ENCODE data around the gene LBH.

LBH gene

DNA sequence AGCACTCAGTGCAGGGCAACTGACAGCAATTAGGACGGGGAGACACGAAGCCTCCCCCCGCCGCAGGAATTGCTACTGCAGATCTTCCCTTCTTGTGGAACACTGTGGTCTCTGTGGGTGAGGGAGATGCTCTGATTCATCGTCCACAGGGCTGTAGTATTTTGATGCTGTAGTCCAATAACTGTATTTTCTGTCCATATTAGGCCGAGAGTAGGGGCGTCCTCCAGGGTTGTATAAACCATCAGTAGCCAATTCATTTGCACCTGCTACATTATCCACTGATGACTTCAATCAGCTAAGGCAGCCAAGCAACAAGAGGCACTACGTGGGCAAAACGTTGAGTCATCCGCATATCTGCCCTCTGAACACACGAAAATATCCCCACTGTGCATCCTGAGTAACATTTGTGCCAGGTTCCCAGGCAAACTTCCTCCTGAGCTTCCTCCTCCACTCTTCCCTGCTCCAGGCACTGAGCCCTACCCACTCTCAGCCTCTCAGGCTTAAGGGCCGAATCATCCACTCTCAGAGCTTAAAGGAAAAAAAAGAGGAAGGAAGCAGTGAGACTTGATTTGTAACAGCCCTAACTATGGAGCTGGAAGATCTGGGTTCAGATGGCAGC lies 62.1 kb downstream of the LBH start:
- peaks cover 2% of the 10 kb centered on the region for H3K4me1 ChIP-seq (ENCODE audit: insufficient read depth, insufficient read length)
- 0 out of 2 replicates have a peak, but pooled peaks cover 5% of the 10 kb centered on the region for H3K9me3 ChIP-seq (ENCODE audit: insufficient read depth, low read length)
- H3K4me3 ChIP-seq (ENCODE audit: insufficient read length, low read depth): no peak overlapping the region
- TF ChIP-seq ZNF274 (IDR thresholded peaks at IDR 0.05; ENCODE audit: low read depth, low read length) (no peak), YY1 (IDR thresholded peaks at IDR 0.05; ENCODE audit: insufficient read depth, insufficient read length) (no peak), SUZ12 (IDR thresholded peaks at IDR 0.05; ENCODE audit: extremely low read depth, insufficient read depth, insufficient read length) (no peak)
- H3K36me3 ChIP-seq (ENCODE audit: insufficient read depth, insufficient read length, low read length): no peaks in the 10 kb centered on the region
- H3K9ac ChIP-seq (ENCODE audit: insufficient read length, low read depth): no peak overlapping the region
- DNase-seq (ENCODE audit: low read depth, low spot score): no peak
- H3K27me3 ChIP-seq (ENCODE audit: insufficient read depth, insufficient read length): no peaks in the 10 kb centered on the region

DNA sequence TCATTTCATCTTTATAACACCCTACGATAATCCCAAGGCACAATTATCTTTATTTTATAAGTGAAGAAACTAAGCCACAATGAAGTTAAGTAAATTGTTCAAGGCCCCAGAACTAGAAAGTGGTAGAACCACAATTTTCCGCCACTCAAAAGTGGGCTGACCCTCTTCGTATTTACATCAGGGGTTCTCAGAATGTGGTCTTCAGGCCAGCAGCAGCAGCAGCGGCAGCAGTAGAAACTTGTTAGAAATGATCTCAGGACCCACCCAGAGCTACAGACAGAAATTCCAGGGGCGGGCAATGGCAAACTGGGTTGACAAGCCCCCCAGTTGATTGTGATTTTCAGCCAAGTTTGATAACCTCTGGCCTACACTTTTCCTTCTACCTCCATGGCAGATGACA lies 62.8 kb downstream of the LBH start:
- 0 out of 2 replicates have a peak, but pooled peaks cover 5% of the 10 kb centered on the region for H3K9me3 ChIP-seq (ENCODE audit: insufficient read depth, low read length)
- H3K9ac ChIP-seq (ENCODE audit: insufficient read length, low read depth): no peak overlapping the region
- no peaks in the 10 kb centered on the region for H3K36me3 ChIP-seq (ENCODE audit: insufficient read depth, insufficient read length, low read length)
- no peak for DNase-seq (ENCODE audit: low read depth, low spot score)
- peaks cover 2% of the 10 kb centered on the region for H3K4me1 ChIP-seq (ENCODE audit: insufficient read depth, insufficient read length)
- TF ChIP-seq ZNF274 (IDR thresholded peaks at IDR 0.05; ENCODE audit: low read depth, low read length): no peak
- no peak for TF ChIP-seq YY1 (IDR thresholded peaks at IDR 0.05; ENCODE audit: insufficient read depth, insufficient read length)
- no peak for TF ChIP-seq SUZ12 (IDR thresholded peaks at IDR 0.05; ENCODE audit: extremely low read depth, insufficient read depth, insufficient read length)
- no peaks in the 10 kb centered on the region for H3K27me3 ChIP-seq (ENCODE audit: insufficient read depth, insufficient read length)
- H3K4me3 ChIP-seq (ENCODE audit: insufficient read length, low read depth): no peak overlapping the region

DNA sequence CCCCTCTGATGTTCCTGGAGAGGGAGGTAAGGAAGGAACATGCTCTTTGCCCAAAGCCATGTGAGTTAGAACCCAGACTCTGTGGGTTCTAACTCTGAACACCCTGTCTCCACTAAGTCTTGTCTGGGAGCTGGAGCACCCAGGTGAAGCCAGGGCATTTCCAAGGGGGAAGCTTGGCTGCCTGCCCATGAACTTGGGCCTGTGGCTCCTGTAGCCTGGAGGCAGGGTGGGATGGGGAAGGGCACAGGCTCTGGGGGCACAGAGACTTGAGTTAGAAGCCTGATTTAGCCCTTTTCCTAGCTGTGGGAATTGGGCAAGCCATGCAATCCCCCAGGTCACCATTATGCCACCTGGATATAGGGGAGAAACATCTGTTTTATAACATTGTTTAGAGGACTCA lies 65.2 kb downstream of the LBH start:
- Histone ChIP-seq H3K36me3 (ENCODE audit: insufficient read depth, insufficient read length, low read length) (no peaks in the 10 kb centered on the region), H3K9ac (ENCODE audit: insufficient read length, low read depth) (no peak overlapping the region), H3K4me3 (ENCODE audit: insufficient read length, low read depth) (no peak overlapping the region), H3K4me1 (ENCODE audit: insufficient read depth, insufficient read length) (peaks cover 2% of the 10 kb centered on the region), H3K27me3 (ENCODE audit: insufficient read depth, insufficient read length) (no peaks in the 10 kb centered on the region), H3K9me3 (ENCODE audit: insufficient read depth, low read length) (0 out of 2 replicates have a peak, but pooled peaks cover 5% of the 10 kb centered on the region)
- TF ChIP-seq YY1 (IDR thresholded peaks at IDR 0.05; ENCODE audit: insufficient read depth, insufficient read length): no peak
- TF ChIP-seq SUZ12 (IDR thresholded peaks at IDR 0.05; ENCODE audit: extremely low read depth, insufficient read depth, insufficient read length): no peak
- no peak for TF ChIP-seq ZNF274 (IDR thresholded peaks at IDR 0.05; ENCODE audit: low read depth, low read length)
- no peak for DNase-seq (ENCODE audit: low read depth, low spot score)

DNA sequence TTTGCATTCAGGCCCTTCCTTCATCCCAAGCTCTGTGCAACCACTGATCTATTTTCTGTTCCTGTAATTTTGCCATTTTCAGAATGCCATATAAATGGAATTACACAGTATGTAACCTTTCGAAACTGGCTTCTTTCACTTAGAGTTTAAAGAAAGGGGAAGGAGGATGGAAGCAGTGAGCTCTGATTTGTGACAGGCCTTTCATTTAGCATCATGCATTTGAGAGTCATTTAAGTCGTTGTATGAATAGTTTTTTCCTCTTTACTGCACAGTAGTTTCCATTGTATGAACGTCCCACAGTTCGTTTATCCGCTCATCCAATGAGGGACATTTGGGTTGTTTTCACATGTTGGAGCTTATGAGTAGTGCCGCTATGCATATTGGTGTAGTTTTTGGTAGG lies 67.0 kb downstream of the LBH start:
- DNase-seq (ENCODE audit: low read depth, low spot score): no peak
- Histone ChIP-seq H3K36me3 (ENCODE audit: insufficient read depth, insufficient read length, low read length) (no peaks in the 10 kb centered on the region), H3K4me1 (ENCODE audit: insufficient read depth, insufficient read length) (peaks cover 4% of the 10 kb centered on the region), H3K4me3 (ENCODE audit: insufficient read length, low read depth) (no peak overlapping the region), H3K9ac (ENCODE audit: insufficient read length, low read depth) (no peak overlapping the region), H3K9me3 (ENCODE audit: insufficient read depth, low read length) (0 out of 2 replicates have a peak, but pooled peaks cover 5% of the 10 kb centered on the region), H3K27me3 (ENCODE audit: insufficient read depth, insufficient read length) (peaks cover 11% of the 10 kb centered on the region)
- no peak for TF ChIP-seq YY1 (IDR thresholded peaks at IDR 0.05; ENCODE audit: insufficient read depth, insufficient read length)
- TF ChIP-seq SUZ12 (IDR thresholded peaks at IDR 0.05; ENCODE audit: extremely low read depth, insufficient read depth, insufficient read length): no peak
- no peak for TF ChIP-seq ZNF274 (IDR thresholded peaks at IDR 0.05; ENCODE audit: low read depth, low read length)

DNA sequence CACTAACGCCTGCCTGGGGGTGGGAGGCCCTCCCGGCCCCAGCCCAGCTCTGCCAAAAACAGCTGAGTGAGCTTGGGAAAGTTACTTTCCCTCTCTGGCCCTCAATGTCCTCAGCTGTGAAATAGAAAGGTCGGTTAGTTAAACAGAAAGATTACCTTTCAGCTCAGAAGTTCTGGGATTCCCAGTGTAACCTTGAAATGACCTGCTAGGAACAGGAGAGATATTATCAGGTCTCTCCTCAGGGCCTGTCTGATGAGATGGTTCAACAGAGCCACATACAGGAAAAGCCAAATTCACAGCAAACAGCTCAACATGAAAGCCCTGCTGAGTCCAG lies 68.8 kb downstream of the LBH start:
- H3K4me1 ChIP-seq (ENCODE audit: insufficient read depth, insufficient read length): peaks cover 2% of the 10 kb centered on the region
- 0 out of 2 replicates have a peak, but pooled peaks cover 5% of the 10 kb centered on the region for H3K9me3 ChIP-seq (ENCODE audit: insufficient read depth, low read length)
- H3K9ac ChIP-seq (ENCODE audit: insufficient read length, low read depth): no peak overlapping the region

DNA sequence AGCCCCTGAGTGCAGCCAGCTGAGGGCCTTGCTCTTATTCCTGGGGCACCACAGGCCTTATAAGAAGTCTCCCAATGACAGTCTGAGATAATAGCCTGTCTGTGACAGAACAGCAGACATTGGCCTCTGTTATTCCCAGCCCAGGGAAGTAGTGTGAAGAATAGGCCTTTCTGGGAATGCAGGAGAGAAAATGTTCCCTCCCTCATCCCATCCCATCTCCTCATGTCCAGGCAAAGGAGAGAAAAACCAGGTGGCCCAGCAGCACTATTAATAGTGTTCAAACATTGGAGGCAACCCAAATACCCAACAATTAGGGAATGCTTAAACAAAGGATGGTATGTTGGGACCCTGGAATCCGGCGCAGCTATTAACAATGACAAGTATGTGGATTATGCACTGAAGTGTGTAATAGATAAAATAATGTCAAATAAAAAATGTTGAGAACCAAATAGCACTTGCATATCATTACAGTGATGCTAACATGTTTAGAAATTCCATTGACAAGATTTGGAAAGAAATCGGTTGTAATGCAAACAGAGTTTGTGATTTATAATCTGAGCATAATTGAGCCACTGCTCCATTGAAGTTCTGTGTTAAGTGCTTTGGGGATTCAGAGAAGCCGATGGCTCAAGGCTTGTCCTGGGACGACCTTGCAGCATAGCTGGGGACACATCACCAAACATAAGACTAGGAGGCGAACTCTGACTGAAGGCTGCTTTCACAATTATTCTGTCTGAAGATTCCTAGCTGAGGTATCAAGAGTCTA lies 69.3 kb downstream of the LBH start:
- H3K4me3 ChIP-seq (ENCODE audit: insufficient read length, low read depth): no peak overlapping the region
- no peak for TF ChIP-seq ZNF274 (IDR thresholded peaks at IDR 0.05; ENCODE audit: low read depth, low read length)
- no peak for TF ChIP-seq YY1 (IDR thresholded peaks at IDR 0.05; ENCODE audit: insufficient read depth, insufficient read length)
- TF ChIP-seq SUZ12 (IDR thresholded peaks at IDR 0.05; ENCODE audit: extremely low read depth, insufficient read depth, insufficient read length): no peak
- peaks cover 12% of the 10 kb centered on the region for H3K27me3 ChIP-seq (ENCODE audit: insufficient read depth, insufficient read length)
- DNase-seq (ENCODE audit: low read depth, low spot score): no peak
- peaks cover 2% of the 10 kb centered on the region for H3K4me1 ChIP-seq (ENCODE audit: insufficient read depth, insufficient read length)
- no peaks in the 10 kb centered on the region for H3K36me3 ChIP-seq (ENCODE audit: insufficient read depth, insufficient read length, low read length)
- H3K9ac ChIP-seq (ENCODE audit: insufficient read length, low read depth): no peak overlapping the region
- 0 out of 2 replicates have a peak, but pooled peaks cover 5% of the 10 kb centered on the region for H3K9me3 ChIP-seq (ENCODE audit: insufficient read depth, low read length)

More for the DNA sequence above, 68.8 kb downstream of the LBH start:
- no peak for DNase-seq (ENCODE audit: low read depth, low spot score)
- Histone ChIP-seq H3K4me3 (ENCODE audit: insufficient read length, low read depth) (no peak overlapping the region), H3K27me3 (ENCODE audit: insufficient read depth, insufficient read length) (peaks cover 12% of the 10 kb centered on the region), H3K36me3 (ENCODE audit: insufficient read depth, insufficient read length, low read length) (no peaks in the 10 kb centered on the region)
- TF ChIP-seq SUZ12 (IDR thresholded peaks at IDR 0.05; ENCODE audit: extremely low read depth, insufficient read depth, insufficient read length): no peak
- no peak for TF ChIP-seq ZNF274 (IDR thresholded peaks at IDR 0.05; ENCODE audit: low read depth, low read length)
- TF ChIP-seq YY1 (IDR thresholded peaks at IDR 0.05; ENCODE audit: insufficient read depth, insufficient read length): no peak

DNA sequence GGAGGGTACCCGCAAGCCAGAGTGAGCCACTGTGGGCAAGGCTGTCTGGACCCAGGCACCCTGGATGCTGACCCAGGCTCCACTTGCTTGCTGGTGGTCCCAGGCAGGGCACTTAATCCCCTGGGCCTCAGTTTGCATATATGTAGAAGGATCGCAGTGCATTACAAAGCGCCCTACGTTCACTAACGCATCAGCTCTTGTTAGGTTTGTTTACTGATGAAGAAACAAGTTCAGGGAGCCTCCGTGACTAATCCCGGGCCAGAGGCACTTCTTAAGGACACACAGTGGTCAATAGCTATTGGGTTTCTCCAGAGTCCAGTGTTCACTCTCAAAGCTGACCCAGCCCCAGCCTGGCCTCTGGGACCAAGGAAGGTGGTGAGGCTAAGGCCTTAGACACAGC lies 70.2 kb downstream of the LBH start:
- DNase-seq (ENCODE audit: low read depth, low spot score): peak; percentile 92
- Histone ChIP-seq H3K4me1 (ENCODE audit: insufficient read depth, insufficient read length) (peaks cover 2% of the 10 kb centered on the region), H3K4me3 (ENCODE audit: insufficient read length, low read depth) (no peak overlapping the region), H3K9me3 (ENCODE audit: insufficient read depth, low read length) (0 out of 2 replicates have a peak, but pooled peaks cover 5% of the 10 kb centered on the region), H3K36me3 (ENCODE audit: insufficient read depth, insufficient read length, low read length) (no peaks in the 10 kb centered on the region), H3K27me3 (ENCODE audit: insufficient read depth, insufficient read length) (peaks cover 12% of the 10 kb centered on the region), H3K9ac (ENCODE audit: insufficient read length, low read depth) (no peak overlapping the region)
- TF ChIP-seq ZNF274 (IDR thresholded peaks at IDR 0.05; ENCODE audit: low read depth, low read length) (no peak), YY1 (IDR thresholded peaks at IDR 0.05; ENCODE audit: insufficient read depth, insufficient read length) (no peak)
